ENCODE results near the gene MBD3.
"Not testable (repeated sequence)": the region's sequence is repeated elsewhere in the genome, so short reads cannot be mapped to it uniquely, and the experiment has no call there.

The MBD3 gene

DNA sequence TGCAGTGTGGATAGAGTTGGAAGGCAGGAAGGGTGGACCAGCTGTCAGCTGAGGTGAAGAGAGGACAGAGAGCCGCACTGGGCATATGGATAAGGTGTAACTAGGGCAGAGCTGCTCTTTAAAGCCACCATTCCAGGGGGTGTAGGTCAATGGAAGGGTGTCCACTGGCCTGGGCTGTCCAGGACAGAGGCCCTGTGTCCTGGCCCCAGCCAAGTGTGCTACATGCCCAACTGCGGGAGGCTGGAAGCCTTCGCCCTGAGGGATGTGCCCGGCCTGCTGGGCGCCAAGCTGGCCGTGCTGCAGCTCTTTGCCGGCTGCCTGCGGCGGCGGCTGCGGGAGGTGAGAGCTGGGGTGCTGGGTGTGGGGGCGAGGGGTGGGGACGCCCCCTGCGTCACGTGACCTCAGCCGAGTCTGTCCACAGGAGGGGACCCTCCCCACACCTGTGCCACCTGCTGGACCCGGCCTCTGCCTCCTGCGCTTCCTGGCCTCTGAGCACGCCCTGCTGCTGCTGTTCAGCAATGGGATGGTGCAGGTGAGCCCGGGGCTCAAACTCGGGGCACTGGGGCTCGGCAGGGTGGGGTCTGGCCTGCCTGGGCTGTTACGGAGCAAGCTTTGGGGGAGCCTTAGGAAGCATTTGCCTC is 59.0 kb downstream of the MBD3 start:
- no peak for DNase-seq

DNA sequence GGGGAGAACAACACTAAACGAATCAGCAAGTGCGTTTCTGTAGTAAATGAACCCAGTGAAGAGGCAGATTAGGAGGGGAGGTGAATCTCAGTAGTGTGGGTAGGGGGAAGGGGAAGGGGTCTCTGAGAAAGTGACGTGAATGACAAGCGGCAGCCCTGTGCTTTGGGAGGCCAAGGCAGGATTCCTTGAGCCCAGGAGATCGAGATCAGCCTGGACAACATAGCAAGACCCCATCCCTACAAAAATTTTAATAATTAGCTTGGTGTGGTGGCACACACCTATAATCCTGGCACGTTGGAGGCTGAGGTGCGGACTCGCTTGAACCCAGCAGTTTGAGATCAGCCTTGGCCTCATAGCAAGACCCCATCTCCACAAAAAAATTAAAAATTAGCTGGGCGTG is 60.7 kb downstream of the MBD3 start:
- no peak for DNase-seq

DNA sequence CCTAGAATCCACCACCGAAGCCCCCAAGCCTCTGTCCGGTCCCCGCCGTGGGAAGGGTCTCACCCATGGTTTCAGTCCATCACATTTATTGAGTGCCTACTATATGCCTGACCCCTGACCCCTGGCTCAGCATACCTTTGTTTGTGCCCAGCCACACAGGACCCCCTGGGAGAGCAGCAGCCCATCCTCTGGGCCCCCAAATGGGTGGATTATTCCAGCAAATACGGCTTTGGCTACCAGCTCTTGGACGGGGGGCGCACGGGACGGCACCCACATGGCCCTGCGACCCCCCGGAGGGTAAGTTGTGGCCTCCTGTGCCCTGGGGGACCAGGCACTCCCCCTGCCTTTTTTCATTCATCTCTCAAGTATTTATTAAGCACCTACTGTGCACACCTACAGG is 61.1 kb downstream of the MBD3 start:
- no peak for DNase-seq

DNA sequence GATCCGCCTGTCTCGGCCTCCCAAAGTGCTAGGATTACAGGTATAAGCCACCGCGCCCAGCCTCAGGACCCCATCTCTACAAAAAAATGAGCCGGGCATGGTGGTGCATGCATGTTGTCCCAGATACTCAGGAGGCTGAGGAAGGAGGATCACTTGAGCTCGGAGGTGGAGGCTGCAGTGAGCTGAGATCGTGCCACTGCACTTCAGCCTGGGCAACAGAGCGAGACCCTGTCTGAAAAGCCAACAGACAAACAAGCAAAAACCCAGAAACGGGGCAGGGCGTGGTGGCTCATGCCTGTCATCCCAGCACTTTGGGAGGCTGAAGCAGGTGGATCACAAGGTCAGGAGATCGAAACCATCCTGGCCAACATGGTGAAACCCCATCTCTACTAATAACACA is 61.8 kb downstream of the MBD3 start:
- not testable (repeated sequence) for DNase-seq

DNA sequence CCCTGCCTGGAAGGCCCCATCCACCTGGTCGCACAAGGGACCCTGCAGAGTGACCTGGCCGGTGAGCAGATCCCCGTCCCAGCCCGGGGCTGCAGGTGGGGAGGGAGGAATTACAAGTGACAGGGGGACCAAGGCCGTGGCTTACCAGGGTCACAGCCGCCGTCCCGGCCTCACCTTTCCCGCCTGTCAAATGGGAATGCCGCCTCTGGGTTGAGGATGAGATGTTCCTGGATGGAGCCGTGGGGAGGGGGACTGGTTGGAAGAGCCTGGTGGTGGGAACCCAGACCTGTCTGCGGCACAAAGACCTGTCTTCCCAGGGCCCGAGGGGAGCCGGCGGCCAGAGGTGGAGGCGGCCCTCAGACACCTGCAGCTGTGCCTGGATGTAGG is 63.2 kb downstream of the MBD3 start:
- DNase-seq, result no peak

DNA sequence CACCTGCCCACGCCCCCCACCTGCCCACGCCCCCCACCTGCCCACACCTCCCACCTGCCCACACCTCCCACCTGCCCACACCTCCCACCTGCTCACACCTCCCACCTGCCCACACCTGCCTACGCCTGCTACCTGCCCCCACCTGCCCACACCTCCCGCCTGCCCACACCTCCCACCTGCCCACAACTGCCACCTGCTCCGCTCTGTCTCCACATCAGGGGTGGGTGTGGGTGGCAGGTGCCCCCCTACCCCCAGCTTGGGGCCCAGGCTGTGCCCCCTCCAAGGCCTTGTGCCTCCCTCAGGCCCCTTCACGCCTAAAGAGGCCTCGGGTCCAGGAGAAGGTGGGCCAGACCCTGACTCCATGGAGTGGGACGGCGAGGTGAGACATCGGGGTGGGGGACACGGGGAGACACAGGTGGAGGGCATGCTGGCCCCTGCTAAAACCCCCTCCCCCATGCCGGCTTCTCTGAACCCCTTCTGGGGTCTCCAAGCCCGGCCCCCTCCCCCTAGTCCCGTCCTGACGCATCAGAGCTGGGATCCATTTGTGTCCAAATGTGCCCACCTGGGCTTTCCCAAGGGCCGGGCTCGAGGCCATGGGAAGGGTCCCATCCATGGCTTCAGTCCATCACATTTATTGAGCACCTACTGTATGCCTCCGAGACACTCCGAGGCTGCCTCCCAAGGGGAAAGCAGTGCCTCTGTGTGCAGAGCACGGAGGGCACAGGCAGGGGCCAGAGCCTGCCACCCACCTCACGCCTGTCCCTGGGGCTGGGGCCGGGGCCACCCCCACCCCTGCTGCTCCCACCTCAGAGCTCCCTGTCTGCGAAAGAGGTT is 63.9 kb downstream of the MBD3 start:
- DNase-seq, result no peak

DNA sequence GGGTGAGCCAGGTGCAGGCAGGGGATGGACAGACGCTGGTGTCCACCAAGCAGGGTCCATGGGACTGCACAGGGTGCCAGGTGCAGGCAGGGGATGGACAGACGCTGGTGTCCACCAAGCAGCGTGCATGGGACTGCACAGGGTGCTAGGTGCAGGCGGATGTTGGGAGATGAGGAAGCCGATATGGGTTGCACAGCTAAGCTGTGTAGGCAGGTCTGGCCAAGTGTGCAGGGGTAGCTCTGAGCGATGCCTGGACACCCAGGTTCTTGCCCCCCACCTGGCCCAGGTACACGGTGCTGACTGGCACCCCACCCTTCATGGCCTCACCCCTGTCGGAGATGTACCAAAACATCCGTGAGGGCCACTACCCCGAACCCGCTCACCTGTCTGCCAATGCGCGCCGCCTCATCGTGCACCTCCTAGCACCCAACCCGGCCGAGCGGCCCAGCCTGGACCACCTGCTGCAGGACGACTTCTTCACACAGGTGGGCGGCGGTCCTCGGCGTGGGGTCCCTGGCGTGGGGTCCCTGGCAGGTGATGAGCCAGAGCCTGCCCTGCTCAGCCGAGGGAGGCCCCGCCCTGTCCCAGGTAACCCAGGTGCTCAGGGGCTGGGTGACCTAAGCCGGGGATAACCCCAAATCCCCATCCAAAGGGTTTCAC is 64.9 kb downstream of the MBD3 start:
- no peak for DNase-seq

DNA sequence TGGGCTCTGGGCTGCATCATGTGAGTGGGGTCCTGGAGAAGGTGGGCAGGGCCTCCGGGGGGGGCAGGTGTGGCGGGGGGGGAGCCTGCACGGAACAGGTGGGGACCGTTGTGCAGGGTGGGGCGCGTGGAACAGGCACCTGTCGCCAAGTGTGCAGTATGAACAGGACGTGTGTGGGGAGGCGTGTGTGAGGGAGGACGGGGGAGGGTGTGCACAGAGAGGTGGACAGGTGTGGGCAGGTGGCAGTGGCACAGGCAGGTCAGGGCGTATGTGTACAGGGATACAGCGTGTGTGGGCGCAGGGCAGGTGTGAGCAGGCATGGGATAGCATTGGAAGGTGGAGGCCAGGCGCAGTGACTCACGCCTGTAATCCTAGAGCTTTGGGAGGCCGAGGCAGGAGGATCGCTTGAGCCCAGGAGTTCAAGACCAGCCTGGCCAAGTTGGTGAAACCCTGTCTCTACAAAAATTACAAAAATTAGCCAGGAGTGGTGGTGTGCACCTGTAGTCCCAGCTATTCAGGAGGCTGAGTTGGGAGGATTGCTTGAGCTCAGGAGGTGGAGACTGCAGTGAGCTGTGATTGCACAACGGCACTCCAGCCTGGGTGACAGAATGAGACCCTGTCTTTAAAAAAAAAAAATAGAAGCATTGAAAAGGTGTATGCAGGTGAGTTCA is 65.6 kb downstream of the MBD3 start:
- no peak for DNase-seq

DNA sequence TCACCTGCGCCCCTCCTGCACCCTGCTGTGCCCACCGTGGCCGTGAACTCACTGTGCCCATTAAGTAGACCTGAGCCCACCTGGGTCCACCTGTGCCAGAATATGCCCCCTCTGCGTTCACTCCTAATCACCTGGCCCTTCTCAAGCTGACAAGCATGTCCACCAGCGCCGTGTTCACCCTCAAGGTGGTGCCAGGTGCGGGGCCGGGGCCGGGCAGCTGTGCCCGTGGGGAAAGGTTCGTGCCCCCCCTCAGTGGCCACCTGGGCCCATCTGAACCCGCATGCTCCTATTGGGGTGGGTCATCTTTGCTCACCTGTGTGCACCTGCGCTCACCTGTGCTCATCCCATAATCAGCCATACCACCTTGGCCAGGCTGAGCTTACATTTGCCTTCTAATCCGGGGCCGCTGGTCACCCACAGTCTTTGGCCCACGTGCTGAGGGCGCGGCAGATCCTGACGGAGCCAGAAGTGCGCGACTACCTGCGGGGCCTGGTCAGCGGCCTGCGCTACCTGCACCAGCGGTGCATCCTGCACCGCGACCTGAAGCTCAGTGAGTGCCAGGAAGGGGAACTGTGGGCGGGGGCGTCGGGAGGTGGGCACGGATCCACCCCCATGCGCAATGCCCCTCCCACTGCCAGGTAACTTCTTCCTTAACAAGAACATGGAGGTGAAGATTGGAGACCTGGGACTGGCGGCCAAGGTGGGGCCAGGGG is 66.4 kb downstream of the MBD3 start:
- no peak for DNase-seq

DNA sequence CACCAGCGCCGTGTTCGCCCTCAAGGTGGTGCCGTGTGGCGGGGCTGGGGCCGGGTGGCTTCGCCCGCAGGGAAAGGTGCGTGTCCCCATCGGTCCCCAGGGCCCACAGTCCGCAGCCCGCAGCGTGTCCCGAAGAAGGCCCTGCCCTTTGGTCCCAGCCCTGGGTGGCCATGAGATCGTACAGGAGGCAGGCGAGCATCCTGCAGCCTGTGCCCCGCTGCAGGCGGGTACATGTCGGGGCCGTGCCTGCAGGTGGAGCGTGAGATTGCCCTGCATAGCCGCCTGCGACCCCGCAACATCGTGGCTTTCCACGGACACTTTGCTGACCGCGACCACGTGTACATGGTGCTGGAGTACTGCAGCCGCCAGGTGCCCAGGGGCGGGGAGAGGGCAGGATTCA is 67.3 kb downstream of the MBD3 start:
- DNase-seq, result no peak

DNA sequence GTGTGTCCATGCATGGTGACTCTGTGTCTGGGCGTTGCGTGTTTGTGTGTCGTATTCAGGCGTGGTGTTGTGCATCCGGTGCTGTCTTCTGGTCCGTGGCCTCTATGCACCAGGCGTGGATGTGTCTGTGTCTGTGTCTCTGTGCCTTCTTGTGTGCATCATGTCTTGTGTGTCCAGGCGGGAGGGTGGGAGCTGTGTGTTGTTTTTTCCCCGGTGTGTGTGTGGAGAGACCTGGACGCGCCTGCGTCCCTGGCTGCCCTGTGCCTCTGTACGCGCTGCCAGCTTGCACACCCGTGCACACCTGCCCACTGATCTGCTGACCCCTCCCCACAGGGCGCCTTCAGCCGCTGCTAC is 67.7 kb downstream of the MBD3 start:
- DNase-seq, result no peak

DNA sequence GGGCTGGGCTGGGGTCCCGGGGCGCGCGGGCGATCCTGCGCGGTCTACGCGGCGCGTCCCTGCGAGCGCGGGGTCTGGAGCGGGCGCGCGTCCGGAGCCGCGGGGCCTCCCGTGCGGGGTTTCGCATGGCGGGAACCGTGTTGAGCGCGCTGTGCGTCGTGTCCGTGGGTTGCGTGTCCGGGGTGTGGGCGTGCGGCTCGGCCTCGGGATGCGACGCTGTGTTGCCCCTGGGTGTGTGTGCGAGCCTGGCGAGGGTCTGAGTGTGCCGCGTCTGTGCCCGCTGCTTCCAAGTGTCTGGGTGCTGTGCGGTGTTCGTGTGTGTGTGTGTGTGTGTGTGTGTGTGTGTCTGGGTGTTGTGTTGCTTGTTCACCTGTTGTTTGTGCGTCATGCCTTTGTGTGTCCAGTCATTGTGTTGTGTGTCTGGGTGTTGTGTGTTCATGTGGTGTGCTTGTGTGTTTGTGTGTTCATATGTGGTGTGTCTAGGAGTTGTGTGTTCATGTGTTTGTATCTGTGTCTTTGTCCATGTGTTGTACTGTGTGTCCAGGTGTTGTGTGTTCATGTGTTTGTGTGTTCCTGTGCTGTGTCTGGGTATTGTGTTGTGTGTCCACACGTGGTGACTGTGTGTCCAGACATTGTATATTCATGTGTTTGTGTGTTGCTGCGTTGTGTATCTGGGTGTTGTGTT is 68.2 kb downstream of the MBD3 start:
- DNase-seq, result no peak

Data from activated CD4-positive, alpha-beta T cell treated with anti-CD3 and anti-CD28 coated beads, Interleukin-2, amount 50 U/mL, for 48 hours (primary cell).